HEK293 (cell line): ENCODE data around the gene CACNB2.

ENCODE experiments used
- CTCF ChIA-PET: fragments of 350-600 bp; formaldehyde crosslinking; extraction: SDS; loops from one replicate; lab custom pipeline; 2021; ENCODE audit warnings: antibody characterized with exemption; lab: Yijun Ruan, JAX
- POLR2A ChIA-PET: fragments of 300-600 bp; formaldehyde crosslinking; extraction: SDS; loops from one replicate; lab custom pipeline; 2020; ENCODE audit warnings: antibody characterized with exemption, inconsistent platforms; lab: Yijun Ruan, JAX
- H3K27ac ChIP-seq: fragments of 200-500 bp; sonication (Bioruptor generic); 2 replicates; pipeline ENCODE4 v1.5.1; 2014; ENCODE audit warnings: low read depth, low read length, control low read depth, inconsistent platforms; ENCODE audit errors: extremely low read depth
- H3K36me3 ChIP-seq, 2 experiments: fragments of 200-500 bp in 1 of 2; sonication (Bioruptor generic) in 1 of 2; 1 replicate in 1 of 2; 2 replicates in 1 of 2; pipeline ENCODE4 v1.5.1; 2014 to 2017; ENCODE audit warnings: inconsistent platforms in 2 of 2, low read length in 2 of 2; ENCODE audit not compliant: control insufficient read depth in 2 of 2, insufficient read depth in 1 of 2
- H3K4me1 ChIP-seq: fragments of 200-500 bp; sonication (Bioruptor generic); 2 replicates; pipeline ENCODE4 v1.5.1; 2014; ENCODE audit warnings: mild to moderate bottlenecking, low read length, inconsistent platforms; ENCODE audit not compliant: control insufficient read depth, insufficient read depth
- H3K4me3 ChIP-seq: 2 replicates; pipeline ENCODE4 v1.5.1; 2011; ENCODE audit warnings: low read depth, mild to moderate bottlenecking, control low read depth, low read length, moderate library complexity
- H3K9me3 ChIP-seq: fragments of 200-500 bp; sonication (Bioruptor generic); 2 replicates; pipeline ENCODE4 v1.5.1; 2014; ENCODE audit warnings: low read depth, low read length, inconsistent platforms; ENCODE audit not compliant: control insufficient read depth, insufficient read depth
- GLI4 ChIP-seq: fragments of 450-650 bp; formaldehyde crosslinking; IDR thresholded peaks from 2 replicates; pipeline ENCODE4 v1.5.1; 2016; ENCODE audit warnings: missing biosample characterization, missing genetic modification characterization
- OSR2 ChIP-seq: fragments of 450-650 bp; formaldehyde crosslinking; IDR thresholded peaks from 2 replicates; pipeline ENCODE4 v1.5.1; 2016; ENCODE audit warnings: missing biosample characterization, missing genetic modification characterization
- PRDM1 ChIP-seq: fragments of 450-650 bp; formaldehyde crosslinking; IDR thresholded peaks from 2 replicates; pipeline ENCODE4; 2016; ENCODE audit warnings: missing biosample characterization, missing genetic modification characterization
- YY2 ChIP-seq: fragments of 450-650 bp; formaldehyde crosslinking; IDR thresholded peaks from 2 replicates; pipeline ENCODE4 v1.5.1; 2016; ENCODE audit warnings: missing biosample characterization, missing genetic modification characterization
- ZBTB10 ChIP-seq: fragments of 450-650 bp; formaldehyde crosslinking; IDR thresholded peaks from 2 replicates; pipeline ENCODE4 v1.5.1; 2016; ENCODE audit warnings: missing biosample characterization, missing genetic modification characterization
- ZFHX2 ChIP-seq: fragments of 450-650 bp; formaldehyde crosslinking; conservative IDR thresholded peaks from 2 replicates; pipeline ENCODE4 v1.5.1; 2016; ENCODE audit warnings: missing biosample characterization, missing genetic modification characterization
- ZIC2 ChIP-seq: fragments of 450-650 bp; formaldehyde crosslinking; IDR thresholded peaks from 2 replicates; pipeline ENCODE4 v1.5.1; 2016; ENCODE audit warnings: missing biosample characterization, missing genetic modification characterization
- ZNF114 ChIP-seq: fragments of 450-650 bp; formaldehyde crosslinking; IDR thresholded peaks from 2 replicates; pipeline ENCODE4 v1.5.0; 2017; ENCODE audit warnings: missing biosample characterization, missing genetic modification characterization
- ZNF211 ChIP-seq: fragments of 450-650 bp; formaldehyde crosslinking; IDR thresholded peaks from 2 replicates; pipeline ENCODE4 v1.5.1; 2016; ENCODE audit warnings: low read depth, missing biosample characterization, missing genetic modification characterization
- ZNF23 ChIP-seq: fragments of 450-650 bp; formaldehyde crosslinking; IDR thresholded peaks from 2 replicates; pipeline ENCODE4 v1.5.1; 2016; ENCODE audit warnings: missing biosample characterization, missing genetic modification characterization, borderline replicate concordance
- ZNF324 ChIP-seq: fragments of 450-650 bp; formaldehyde crosslinking; IDR thresholded peaks from 2 replicates; pipeline ENCODE4 v1.5.1; 2016; ENCODE audit warnings: missing biosample characterization, missing genetic modification characterization
- ZNF354C ChIP-seq: fragments of 450-650 bp; formaldehyde crosslinking; IDR thresholded peaks from 2 replicates; pipeline ENCODE4 v1.5.1; 2016; ENCODE audit warnings: missing biosample characterization, missing genetic modification characterization, low read depth, borderline replicate concordance
- ZNF404 ChIP-seq: fragments of 450-650 bp; formaldehyde crosslinking; IDR thresholded peaks from 2 replicates; pipeline ENCODE4 v1.5.1; 2017; ENCODE audit warnings: missing biosample characterization, missing genetic modification characterization
- ZNF530 ChIP-seq: fragments of 450-650 bp; formaldehyde crosslinking; IDR thresholded peaks from 2 replicates; pipeline ENCODE4 v1.5.1; 2016; ENCODE audit warnings: low read depth, missing biosample characterization, missing genetic modification characterization
- ZNF600 ChIP-seq: fragments of 450-650 bp; formaldehyde crosslinking; IDR thresholded peaks from 2 replicates; pipeline ENCODE4 v1.5.1; 2016; ENCODE audit warnings: missing biosample characterization, missing genetic modification characterization
- TF ChIP-seq, protein P1 (sequence below): fragments of 450-650 bp; formaldehyde crosslinking; IDR thresholded peaks from 2 replicates; pipeline ENCODE4 v1.5.1; 2016; ENCODE audit warnings: missing biosample characterization, missing genetic modification characterization
- TF ChIP-seq, protein P2 (sequence below): fragments of 450-650 bp; formaldehyde crosslinking; IDR thresholded peaks from 2 replicates; pipeline ENCODE4 v1.5.1; 2016; ENCODE audit warnings: missing biosample characterization, missing genetic modification characterization, low read depth
- TF ChIP-seq, protein P3 (sequence below): sonication (generic); formaldehyde crosslinking; IDR thresholded peaks from 2 replicates; pipeline ENCODE4 v1.8.1; 2022; ENCODE audit warnings: mild to moderate bottlenecking, moderate library complexity, missing genetic modification reagents

CACNB2 gene

GRCh38 chr10:18273039-18273438, 132.8 kb downstream of the CACNB2 start (continued):
- TF ChIP-seq ZNF114 (tag by site-specific recombination), result no peak
- TF ChIP-seq, all 188 proteins: peak for 0

DNA sequence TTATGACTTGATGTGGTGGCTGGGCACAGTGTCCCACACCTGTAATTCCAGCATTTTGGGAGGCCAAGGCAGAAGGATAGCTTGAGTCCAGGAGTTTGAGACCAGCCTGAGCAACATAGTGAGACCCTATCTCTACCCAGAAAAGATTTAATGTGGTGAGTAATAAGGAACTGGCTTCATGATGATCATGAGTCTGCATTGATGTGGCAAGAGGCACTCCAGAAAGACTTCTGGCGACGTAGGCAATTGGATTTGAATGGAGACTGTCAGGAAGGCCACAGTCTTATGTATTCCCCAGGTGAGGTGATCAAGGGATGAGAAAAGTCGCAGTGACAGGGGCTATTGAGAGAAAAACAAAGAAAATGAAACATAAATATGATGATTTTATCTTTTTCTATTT, 138.0 kb downstream of the CACNB2 start:
- TF ChIP-seq YY2 (tag by site-specific recombination) (no peak), ZNF211 (tag by site-specific recombination) (no peak)
- Histone ChIP-seq H3K9me3 (no peaks in the 10 kb centered on the region), H3K4me3 (no peak overlapping the region), H3K4me1 (no peaks in the 10 kb centered on the region), H3K36me3 (no peaks in the 10 kb centered on the region), H3K27ac (no peak overlapping the region)
- ChIA-PET CTCF (no interaction called here), POLR2A (no interaction called here)

DNA sequence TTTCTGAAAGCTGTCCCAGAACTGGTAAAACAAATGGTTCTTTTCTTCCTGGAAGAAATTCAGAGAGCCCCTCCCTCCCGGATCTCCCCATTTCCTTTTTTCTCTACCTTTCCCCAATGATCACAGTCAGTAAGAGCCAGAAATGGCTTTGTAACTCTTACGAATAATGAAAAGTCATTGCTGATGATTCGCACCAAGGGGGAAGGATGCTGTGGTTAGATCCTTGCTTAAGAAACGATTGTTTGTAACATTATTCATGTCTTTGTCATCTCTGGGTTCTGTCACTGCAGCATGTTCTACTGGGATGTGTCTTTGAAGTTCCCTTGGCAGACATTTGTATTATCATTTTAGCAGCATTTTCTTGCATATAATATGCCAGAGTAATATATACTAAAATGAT, 138.9 kb downstream of the CACNB2 start:
- H3K4me3 ChIP-seq, result no peak overlapping the region
- no peak for TF ChIP-seq ZNF530 (tag by site-specific recombination)
- TF ChIP-seq ZNF23 (tag by site-specific recombination), result no peak
- TF ChIP-seq, all 188 proteins: peak for 0
- Histone ChIP-seq H3K4me1 (no peaks in the 10 kb centered on the region), H3K27ac (no peak overlapping the region), H3K9me3 (no peaks in the 10 kb centered on the region), H3K36me3 (no peaks in the 10 kb centered on the region)
- POLR2A ChIA-PET, result no interaction called here
- CTCF ChIA-PET, result no interaction called here

- no peak overlapping the region for H3K27ac ChIP-seq
- CTCF ChIA-PET, result no interaction called here
These were observed 141.9 kb downstream of the CACNB2 start for GRCh38 chr10:18282094-18282493.

GRCh38 chr10:18290651-18291313, 150.6 kb downstream of the CACNB2 start:
- no peaks in the 10 kb centered on the region for H3K9me3 ChIP-seq
- H3K4me1 ChIP-seq, result no peaks in the 10 kb centered on the region
- ChIA-PET CTCF (no interaction called here), POLR2A (no interaction called here)
- no peak overlapping the region for H3K27ac ChIP-seq
- no peaks in the 10 kb centered on the region for H3K36me3 ChIP-seq
- H3K4me3 ChIP-seq, result no peak overlapping the region
- TF ChIP-seq ZNF324 (tag by site-specific recombination) (no peak), GLI4 (tag by site-specific recombination) (no peak), ZNF404 (tag by site-specific recombination) (no peak), ZNF600 (tag by site-specific recombination) (no peak)
- TF ChIP-seq, protein P1, sequence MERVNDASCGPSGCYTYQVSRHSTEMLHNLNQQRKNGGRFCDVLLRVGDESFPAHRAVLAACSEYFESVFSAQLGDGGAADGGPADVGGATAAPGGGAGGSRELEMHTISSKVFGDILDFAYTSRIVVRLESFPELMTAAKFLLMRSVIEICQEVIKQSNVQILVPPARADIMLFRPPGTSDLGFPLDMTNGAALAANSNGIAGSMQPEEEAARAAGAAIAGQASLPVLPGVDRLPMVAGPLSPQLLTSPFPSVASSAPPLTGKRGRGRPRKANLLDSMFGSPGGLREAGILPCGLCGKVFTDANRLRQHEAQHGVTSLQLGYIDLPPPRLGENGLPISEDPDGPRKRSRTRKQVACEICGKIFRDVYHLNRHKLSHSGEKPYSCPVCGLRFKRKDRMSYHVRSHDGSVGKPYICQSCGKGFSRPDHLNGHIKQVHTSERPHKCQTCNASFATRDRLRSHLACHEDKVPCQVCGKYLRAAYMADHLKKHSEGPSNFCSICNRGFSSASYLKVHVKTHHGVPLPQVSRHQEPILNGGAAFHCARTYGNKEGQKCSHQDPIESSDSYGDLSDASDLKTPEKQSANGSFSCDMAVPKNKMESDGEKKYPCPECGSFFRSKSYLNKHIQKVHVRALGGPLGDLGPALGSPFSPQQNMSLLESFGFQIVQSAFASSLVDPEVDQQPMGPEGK (tag by site-specific recombination), result no peak
- TF ChIP-seq, protein P2, sequence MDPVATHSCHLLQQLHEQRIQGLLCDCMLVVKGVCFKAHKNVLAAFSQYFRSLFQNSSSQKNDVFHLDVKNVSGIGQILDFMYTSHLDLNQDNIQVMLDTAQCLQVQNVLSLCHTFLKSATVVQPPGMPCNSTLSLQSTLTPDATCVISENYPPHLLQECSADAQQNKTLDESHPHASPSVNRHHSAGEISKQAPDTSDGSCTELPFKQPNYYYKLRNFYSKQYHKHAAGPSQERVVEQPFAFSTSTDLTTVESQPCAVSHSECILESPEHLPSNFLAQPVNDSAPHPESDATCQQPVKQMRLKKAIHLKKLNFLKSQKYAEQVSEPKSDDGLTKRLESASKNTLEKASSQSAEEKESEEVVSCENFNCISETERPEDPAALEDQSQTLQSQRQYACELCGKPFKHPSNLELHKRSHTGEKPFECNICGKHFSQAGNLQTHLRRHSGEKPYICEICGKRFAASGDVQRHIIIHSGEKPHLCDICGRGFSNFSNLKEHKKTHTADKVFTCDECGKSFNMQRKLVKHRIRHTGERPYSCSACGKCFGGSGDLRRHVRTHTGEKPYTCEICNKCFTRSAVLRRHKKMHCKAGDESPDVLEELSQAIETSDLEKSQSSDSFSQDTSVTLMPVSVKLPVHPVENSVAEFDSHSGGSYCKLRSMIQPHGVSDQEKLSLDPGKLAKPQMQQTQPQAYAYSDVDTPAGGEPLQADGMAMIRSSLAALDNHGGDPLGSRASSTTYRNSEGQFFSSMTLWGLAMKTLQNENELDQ (tag by site-specific recombination), result no peak
- TF ChIP-seq, protein P3, sequence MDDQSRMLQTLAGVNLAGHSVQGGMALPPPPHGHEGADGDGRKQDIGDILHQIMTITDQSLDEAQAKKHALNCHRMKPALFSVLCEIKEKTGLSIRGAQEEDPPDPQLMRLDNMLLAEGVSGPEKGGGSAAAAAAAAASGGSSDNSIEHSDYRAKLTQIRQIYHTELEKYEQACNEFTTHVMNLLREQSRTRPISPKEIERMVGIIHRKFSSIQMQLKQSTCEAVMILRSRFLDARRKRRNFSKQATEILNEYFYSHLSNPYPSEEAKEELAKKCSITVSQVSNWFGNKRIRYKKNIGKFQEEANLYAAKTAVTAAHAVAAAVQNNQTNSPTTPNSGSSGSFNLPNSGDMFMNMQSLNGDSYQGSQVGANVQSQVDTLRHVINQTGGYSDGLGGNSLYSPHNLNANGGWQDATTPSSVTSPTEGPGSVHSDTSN, result no peak

More at GRCh38 chr10:18282094-18282493, 141.9 kb downstream of the CACNB2 start:
- Histone ChIP-seq H3K36me3 (no peaks in the 10 kb centered on the region), H3K9me3 (no peaks in the 10 kb centered on the region), H3K4me1 (no peaks in the 10 kb centered on the region), H3K4me3 (no peak overlapping the region)
- POLR2A ChIA-PET, result no interaction called here
- TF ChIP-seq PRDM1 (tag by site-specific recombination), result no peak
- no peak for TF ChIP-seq OSR2 (tag by site-specific recombination)
- no peak for TF ChIP-seq ZBTB10 (tag by site-specific recombination)
- no peak for TF ChIP-seq ZNF354C (tag by site-specific recombination)
- no peak for TF ChIP-seq ZIC2 (tag by site-specific recombination)
- TF ChIP-seq ZFHX2 (tag by site-specific recombination), result no peak
